ENCODE results near the gene WDR45. TPM values are rescaled to one million over a fixed set of nuclear protein-coding genes. Genes with fewer than 3 reads are reported as not detected.

Gene WDR45
- total and polyA plus RNA-seq, 2 of the 13 experiments (the other 11 are each of a cell fraction or from before 2014, with no cell fraction given): 16.4 to 65.5 TPM

DNA sequence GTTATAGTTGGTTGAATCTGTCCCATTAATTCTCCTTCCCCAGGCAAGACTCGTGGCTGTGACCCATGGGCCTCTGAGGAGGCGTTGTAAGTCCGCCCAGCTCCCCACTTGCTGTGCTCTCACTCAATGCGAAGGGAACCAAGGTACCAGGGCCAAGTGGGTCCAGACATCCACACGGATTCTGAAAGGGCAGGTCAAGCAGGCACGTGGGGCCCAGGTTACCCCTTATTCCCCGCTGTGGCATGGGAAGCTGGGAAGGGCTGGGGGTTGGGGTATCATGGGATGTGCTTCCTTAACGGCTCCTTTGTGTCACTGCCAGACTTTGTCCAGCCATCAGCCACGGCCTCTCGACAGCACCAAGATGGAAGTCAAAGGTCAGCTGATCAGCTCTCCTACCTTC is 17.8 kb downstream of the WDR45 start:
- no peak for DNase-seq (ENCODE audit: low spot score)
- intact Hi-C loops (cut with micrococcal nuclease; ENCODE audit: unreplicated experiment): no loop called here
- H3K27me3 ChIP-seq (ENCODE audit: control insufficient read depth in 1 of 2, insufficient read depth in 2 of 2, low read length in 2 of 2): no peaks in the 10 kb centered on the region
- no peak for TF ChIP-seq ZFAT (CRISPR knock-in tag; conservative IDR thresholded peaks at IDR 0.05)
- TF ChIP-seq, protein P1, sequence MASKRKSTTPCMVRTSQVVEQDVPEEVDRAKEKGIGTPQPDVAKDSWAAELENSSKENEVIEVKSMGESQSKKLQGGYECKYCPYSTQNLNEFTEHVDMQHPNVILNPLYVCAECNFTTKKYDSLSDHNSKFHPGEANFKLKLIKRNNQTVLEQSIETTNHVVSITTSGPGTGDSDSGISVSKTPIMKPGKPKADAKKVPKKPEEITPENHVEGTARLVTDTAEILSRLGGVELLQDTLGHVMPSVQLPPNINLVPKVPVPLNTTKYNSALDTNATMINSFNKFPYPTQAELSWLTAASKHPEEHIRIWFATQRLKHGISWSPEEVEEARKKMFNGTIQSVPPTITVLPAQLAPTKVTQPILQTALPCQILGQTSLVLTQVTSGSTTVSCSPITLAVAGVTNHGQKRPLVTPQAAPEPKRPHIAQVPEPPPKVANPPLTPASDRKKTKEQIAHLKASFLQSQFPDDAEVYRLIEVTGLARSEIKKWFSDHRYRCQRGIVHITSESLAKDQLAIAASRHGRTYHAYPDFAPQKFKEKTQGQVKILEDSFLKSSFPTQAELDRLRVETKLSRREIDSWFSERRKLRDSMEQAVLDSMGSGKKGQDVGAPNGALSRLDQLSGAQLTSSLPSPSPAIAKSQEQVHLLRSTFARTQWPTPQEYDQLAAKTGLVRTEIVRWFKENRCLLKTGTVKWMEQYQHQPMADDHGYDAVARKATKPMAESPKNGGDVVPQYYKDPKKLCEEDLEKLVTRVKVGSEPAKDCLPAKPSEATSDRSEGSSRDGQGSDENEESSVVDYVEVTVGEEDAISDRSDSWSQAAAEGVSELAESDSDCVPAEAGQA (IDR thresholded peaks at IDR 0.05; ENCODE audit: low read depth): no peak
- TF ChIP-seq, protein P1 (CRISPR knock-in tag; IDR thresholded peaks at IDR 0.05; ENCODE audit: borderline replicate concordance): no peak
- no peak for TF ChIP-seq MEIS2 (CRISPR knock-in tag; IDR thresholded peaks at IDR 0.05)
- TF ChIP-seq ZNF460 (CRISPR knock-in tag; IDR thresholded peaks at IDR 0.05; ENCODE audit: borderline replicate concordance): no peak
- TF ChIP-seq ZNF333 (CRISPR knock-in tag; IDR thresholded peaks at IDR 0.05; ENCODE audit: borderline replicate concordance): no peak
- TF ChIP-seq ZNF33B (CRISPR knock-in tag; IDR thresholded peaks at IDR 0.05): no peak
- TF ChIP-seq, protein P2, sequence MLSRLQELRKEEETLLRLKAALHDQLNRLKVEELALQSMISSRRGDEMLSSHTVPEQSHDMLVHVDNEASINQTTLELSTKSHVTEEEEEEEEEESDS (CRISPR knock-in tag; IDR thresholded peaks at IDR 0.05; ENCODE audit: borderline replicate concordance): no peak
- no peak for TF ChIP-seq ZNF142 (CRISPR knock-in tag; IDR thresholded peaks at IDR 0.05)
- WGBS (ENCODE audit: low lambda C conversion rate): 100% methylated on average over 2 of the region's 10 CpGs
- H3K27ac ChIP-seq (ENCODE audit: extremely low read length, insufficient read depth, low read length): no peak overlapping the region
- no peak overlapping the region for H3K4me3 ChIP-seq (replicated peaks in 1 of 3; ENCODE audit: insufficient read depth in 1 of 3, low read depth in 2 of 3, low read length in 3 of 3)
- H3K79me2 ChIP-seq (ENCODE audit: insufficient read depth, low read length): no peaks in the 10 kb centered on the region
- in situ Hi-C loops (cut with HindIII; ENCODE audit: extremely low pct_ligation_motif_present, low pct_unique_long_range_greater_than_20kb): no loop called here
- H3K9ac ChIP-seq (ENCODE audit: insufficient read depth, low read depth, low read length): no peak overlapping the region
- no TSS peak for BruUV-seq (replicated peaks)
- H2AFZ ChIP-seq (ENCODE audit: low read length): no peak overlapping the region
- ChIA-PET CTCF (ENCODE audit: low intra/inter-chr PET ratio, low total read pairs) (no interaction called here), POLR2A (no interaction called here)
- no peak for ATAC-seq
- no peaks in the 10 kb centered on the region for H3K9me3 ChIP-seq (ENCODE audit: low read length)
- FAIRE-seq: no peak
- no peaks in the 10 kb centered on the region for H4K20me1 ChIP-seq (ENCODE audit: insufficient read depth, low read length)
- no peaks in the 10 kb centered on the region; a peak in 3 of 5 replicates for H3K36me3 ChIP-seq (replicated peaks in 1 of 2; ENCODE audit: control insufficient read depth in 1 of 2, insufficient read depth in 2 of 2, low read length in 2 of 2)
- no peak overlapping the region for H3K4me2 ChIP-seq (ENCODE audit: low read depth, low read length)
- H3K4me1 ChIP-seq (ENCODE audit: insufficient read depth, low read length): peaks cover 26% of the 10 kb centered on the region
